SK-N-MC (cell line): ENCODE measurements around the gene POC5.

ENCODE experiments used
- EZH2 ChIP-seq: fragments of 200-600 bp; sonication (generic); IDR thresholded peaks from one replicate; pipeline ENCODE4 v1.6.1; 2017; ENCODE audit warnings: antibody characterized with exemption
- POLR2AphosphoS5 ChIP-seq: IDR thresholded peaks from 2 replicates; pipeline ENCODE4 v1.6.1; 2012; ENCODE audit warnings: mild to moderate bottlenecking, low read depth, low read length, borderline replicate concordance

DNA sequence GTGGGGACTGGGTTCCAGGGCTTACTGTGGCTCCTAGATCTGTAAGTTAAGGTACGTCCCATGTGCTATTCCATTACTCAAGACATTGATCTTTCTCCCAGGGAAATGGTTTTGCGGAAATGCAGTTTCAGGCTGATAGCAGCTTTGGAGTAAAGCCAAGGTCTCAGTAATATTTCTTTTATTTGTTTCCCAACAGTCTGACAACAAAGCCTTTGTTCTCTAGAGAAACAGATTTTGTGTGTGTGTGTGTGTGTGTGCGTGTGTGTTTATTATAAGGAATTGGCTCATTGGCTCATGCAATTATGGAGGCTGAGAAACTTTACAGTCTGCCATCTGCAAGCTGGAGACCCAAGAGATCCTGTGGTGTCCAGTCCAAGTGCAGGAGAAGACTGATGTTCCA lies 12.1 kb upstream of the POC5 start:
- TF ChIP-seq POLR2AphosphoS5 (no peak), EZH2 (no peak)
